GM06990 (cell line): ENCODE results near the gene SLC11A1.

Experiments
- DNase-seq: peaks from one replicate; pipeline ENCODE4 v3.0.0-alpha.2; 2011; ENCODE audit not compliant: insufficient read length; ENCODE audit errors: extremely low read depth
- H3K27me3 ChIP-seq: replicated peaks from 2 replicates; pipeline ENCODE4 v1.6.0; 2011; ENCODE audit warnings: low read length; ENCODE audit not compliant: control insufficient read depth, insufficient read depth
- H3K36me3 ChIP-seq: 2 replicates; pipeline ENCODE4 v1.5.1; 2011; ENCODE audit warnings: low read length; ENCODE audit not compliant: control insufficient read depth, insufficient read depth
- H3K4me3 ChIP-seq: replicated peaks from 2 replicates; pipeline ENCODE4 v1.5.1; 2011; ENCODE audit warnings: low read depth, mild to moderate bottlenecking, control low read depth, low read length
- CTCF ChIP-seq: IDR thresholded peaks from 2 replicates; pipeline ENCODE4 v1.5.1; 2011; ENCODE audit warnings: low read length, control low read depth, mild to moderate bottlenecking, inconsistent platforms; ENCODE audit not compliant: insufficient read depth, poor library complexity, severe bottlenecking

SLC11A1 gene

GRCh38 chr2:218406209-218406948 is 24.3 kb downstream of the SLC11A1 start:
- TF ChIP-seq CTCF, result peak; percentile 86
- H3K36me3 ChIP-seq, result peaks cover 11% of the 10 kb centered on the region
- H3K27me3 ChIP-seq, result no peaks in the 10 kb centered on the region
- peak overlapping the region; percentile 61 for H3K4me3 ChIP-seq
- DNase-seq, result peak; percentile 95

GRCh38 chr2:218406949-218407618 is 25.0 kb downstream of the SLC11A1 start:
- Histone ChIP-seq H3K4me3 (peak overlapping the region; percentile 47), H3K27me3 (no peaks in the 10 kb centered on the region), H3K36me3 (peaks cover 10% of the 10 kb centered on the region)
- TF ChIP-seq CTCF, result no peak
- DNase-seq, result no peak

GRCh38 chr2:218407717-218408116 is 25.6 kb downstream of the SLC11A1 start:
- Histone ChIP-seq H3K27me3 (no peaks in the 10 kb centered on the region), H3K36me3 (peaks cover 7% of the 10 kb centered on the region), H3K4me3 (no peak overlapping the region)
- no peak for TF ChIP-seq CTCF
- no peak for DNase-seq

GRCh38 chr2:218418321-218418716 is 36.2 kb downstream of the SLC11A1 start:
- DNase-seq, result no peak
- H3K27me3 ChIP-seq, result no peaks in the 10 kb centered on the region
- TF ChIP-seq CTCF, result no peak
- H3K36me3 ChIP-seq, result no peaks in the 10 kb centered on the region
- H3K4me3 ChIP-seq, result no peak overlapping the region

- no peak for TF ChIP-seq CTCF
- no peaks in the 10 kb centered on the region for H3K27me3 ChIP-seq
- H3K36me3 ChIP-seq, result no peaks in the 10 kb centered on the region
- no peak within 1 kb of the TSS for H3K4me3 ChIP-seq
- no peak for DNase-seq
Measured at GRCh38 chr2:218418717-218419458, 36.8 kb downstream of the SLC11A1 start, which contains the start of gene VIL1. VIL1 (plus strand) TSS chr2:218419123; CDS start chr2:218423779, 4,656 bp downstream.
